ENCODE results near the gene INO80E.

Gene INO80E

GRCh38 chr16:29975134-29975538, 20.9 kb upstream of the INO80E start:
- DNase-seq (ENCODE audit: low spot score): no peak
- FAIRE-seq: no peak

- DNase-seq (ENCODE audit: low spot score) (no peak), FAIRE-seq (no peak)
Measured at GRCh38 chr16:29975811-29976511, 20.1 kb upstream of the INO80E start.

GRCh38 chr16:29977063-29977825, 18.8 kb upstream of the INO80E start:
- FAIRE-seq: no peak
- no peak for DNase-seq (ENCODE audit: low spot score)

- FAIRE-seq (no peak), DNase-seq (ENCODE audit: low spot score) (no peak)
Measured at GRCh38 chr16:29978081-29978480, 18.0 kb upstream of the INO80E start.

GRCh38 chr16:29978564-29979270, 17.3 kb upstream of the INO80E start:
- no peak for FAIRE-seq

GRCh38 chr16:29982560-29983419, 13.3 kb upstream of the INO80E start:
- FAIRE-seq: no peak
- DNase-seq (ENCODE audit: low spot score): no peak

More at GRCh38 chr16:29978564-29979270, 17.3 kb upstream of the INO80E start:
- no peak for DNase-seq (ENCODE audit: low spot score)

GRCh38 chr16:29983420-29984136, 12.5 kb upstream of the INO80E start:
- DNase-seq (ENCODE audit: low spot score) (no peak), FAIRE-seq (no peak)

- FAIRE-seq: no peak
- no peak for DNase-seq (ENCODE audit: low spot score)
Measured at GRCh38 chr16:29984137-29984763, 11.8 kb upstream of the INO80E start.

GRCh38 chr16:29984764-29985147, 11.3 kb upstream of the INO80E start:
- no peak for FAIRE-seq
- no peak for DNase-seq (ENCODE audit: low spot score)

GRCh38 chr16:29985271-29985811, 10.7 kb upstream of the INO80E start:
- no peak for FAIRE-seq
- DNase-seq (ENCODE audit: low spot score): no peak

- DNase-seq (ENCODE audit: low spot score) (no peak), FAIRE-seq (no peak)
Measured at GRCh38 chr16:29986231-29986630, 9.8 kb upstream of the INO80E start.

GRCh38 chr16:29986931-29987330, 9.1 kb upstream of the INO80E start:
- FAIRE-seq: no peak
- no peak for DNase-seq (ENCODE audit: low spot score)

GRCh38 chr16:29987371-29988085, 8.5 kb upstream of the INO80E start:
- no peak for DNase-seq (ENCODE audit: low spot score)
- no peak for FAIRE-seq

- DNase-seq (ENCODE audit: low spot score) (no peak), FAIRE-seq (no peak)
Measured at GRCh38 chr16:29988346-29989075, 7.5 kb upstream of the INO80E start.

GRCh38 chr16:29989111-29989858, 6.8 kb upstream of the INO80E start:
- FAIRE-seq: no peak
- no peak for DNase-seq (ENCODE audit: low spot score)

GRCh38 chr16:29990034-29990433, 6.0 kb upstream of the INO80E start:
- FAIRE-seq (no peak), DNase-seq (ENCODE audit: low spot score) (no peak)

- FAIRE-seq (no peak), DNase-seq (ENCODE audit: low spot score) (no peak)
Measured at GRCh38 chr16:29990883-29991570, 5.0 kb upstream of the INO80E start.
